Lower leg skin (tissue), 4 donors: ENCODE data around the gene AGPAT4. TPM values are rescaled to one million over a fixed set of nuclear protein-coding genes. Genes with fewer than 3 reads are reported as not detected.

Source experiments
- DNase-seq, 2 donors: peaks; one replicate each; pipeline ENCODE4 v3.0.0-alpha.2; 2019; ENCODE audit warnings: low spot score in 2 of 2
- H3K4me3 ChIP-seq: fragments of 200-600 bp; sonication (generic); 2 replicates; pipeline ENCODE4 v1.5.1; 2017; ENCODE audit warnings: mild to moderate bottlenecking, low read depth; ENCODE audit not compliant: poor library complexity, severe bottlenecking
- POLR2A ChIP-seq, 2 donors: fragments of 450-650 bp; IDR thresholded peaks; one replicate each; pipeline ENCODE4 v1.6.1; 2016 to 2017; ENCODE audit warnings: antibody characterized with exemption in 2 of 2, mild to moderate bottlenecking in 1 of 2, moderate library complexity in 1 of 2
- WGBS, 2 donors: methylation state at CpG; one replicate each; pipeline ENCODE4 v1.1.5; 2018; 5-methylcytosine and 5-hydroxymethylcytosine counted together
- intact Hi-C: fragments of 100-400 bp; cut with DNase I; formaldehyde crosslinking; loops from one replicate; pipeline ENCODE4 v1.15.0; 2023; ENCODE audit warnings: low total_unique reads
- total RNA-seq, 4 donors: library from RNA; depleted of rRNA; stranded (reverse); fragments of >200 nt; gene quantifications; one replicate each; pipeline ENCODE4 v1.1.0, GENCODE V29; 2016
- TF ChIP-seq, protein P1 (sequence below), 3 donors: fragments of 450-650 bp; IDR thresholded peaks; one replicate each; pipeline ENCODE4 v1.5.1; 2016; ENCODE audit warnings: antibody characterized with exemption in 3 of 3, mild to moderate bottlenecking in 3 of 3, moderate library complexity in 2 of 3

The AGPAT4 gene
- total RNA-seq, 4 donors from 2014 or later = 0.44 to 2.0 (median 1.2) TPM

GRCh38 chr6:161216616-161217205, 57.1 kb downstream of the AGPAT4 start:
- 95 to 96% methylated on average over 20 of the region's 20 CpGs for WGBS, 2 donors
- TF ChIP-seq, protein P1, sequence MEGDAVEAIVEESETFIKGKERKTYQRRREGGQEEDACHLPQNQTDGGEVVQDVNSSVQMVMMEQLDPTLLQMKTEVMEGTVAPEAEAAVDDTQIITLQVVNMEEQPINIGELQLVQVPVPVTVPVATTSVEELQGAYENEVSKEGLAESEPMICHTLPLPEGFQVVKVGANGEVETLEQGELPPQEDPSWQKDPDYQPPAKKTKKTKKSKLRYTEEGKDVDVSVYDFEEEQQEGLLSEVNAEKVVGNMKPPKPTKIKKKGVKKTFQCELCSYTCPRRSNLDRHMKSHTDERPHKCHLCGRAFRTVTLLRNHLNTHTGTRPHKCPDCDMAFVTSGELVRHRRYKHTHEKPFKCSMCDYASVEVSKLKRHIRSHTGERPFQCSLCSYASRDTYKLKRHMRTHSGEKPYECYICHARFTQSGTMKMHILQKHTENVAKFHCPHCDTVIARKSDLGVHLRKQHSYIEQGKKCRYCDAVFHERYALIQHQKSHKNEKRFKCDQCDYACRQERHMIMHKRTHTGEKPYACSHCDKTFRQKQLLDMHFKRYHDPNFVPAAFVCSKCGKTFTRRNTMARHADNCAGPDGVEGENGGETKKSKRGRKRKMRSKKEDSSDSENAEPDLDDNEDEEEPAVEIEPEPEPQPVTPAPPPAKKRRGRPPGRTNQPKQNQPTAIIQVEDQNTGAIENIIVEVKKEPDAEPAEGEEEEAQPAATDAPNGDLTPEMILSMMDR (IDR thresholded peaks at IDR 0.05) = no peak
- TF ChIP-seq POLR2A (IDR thresholded peaks at IDR 0.05) = no peak
- H3K4me3 ChIP-seq = no peak overlapping the region
- intact Hi-C loops = no loop called here
- DNase-seq = no peak

DNA sequence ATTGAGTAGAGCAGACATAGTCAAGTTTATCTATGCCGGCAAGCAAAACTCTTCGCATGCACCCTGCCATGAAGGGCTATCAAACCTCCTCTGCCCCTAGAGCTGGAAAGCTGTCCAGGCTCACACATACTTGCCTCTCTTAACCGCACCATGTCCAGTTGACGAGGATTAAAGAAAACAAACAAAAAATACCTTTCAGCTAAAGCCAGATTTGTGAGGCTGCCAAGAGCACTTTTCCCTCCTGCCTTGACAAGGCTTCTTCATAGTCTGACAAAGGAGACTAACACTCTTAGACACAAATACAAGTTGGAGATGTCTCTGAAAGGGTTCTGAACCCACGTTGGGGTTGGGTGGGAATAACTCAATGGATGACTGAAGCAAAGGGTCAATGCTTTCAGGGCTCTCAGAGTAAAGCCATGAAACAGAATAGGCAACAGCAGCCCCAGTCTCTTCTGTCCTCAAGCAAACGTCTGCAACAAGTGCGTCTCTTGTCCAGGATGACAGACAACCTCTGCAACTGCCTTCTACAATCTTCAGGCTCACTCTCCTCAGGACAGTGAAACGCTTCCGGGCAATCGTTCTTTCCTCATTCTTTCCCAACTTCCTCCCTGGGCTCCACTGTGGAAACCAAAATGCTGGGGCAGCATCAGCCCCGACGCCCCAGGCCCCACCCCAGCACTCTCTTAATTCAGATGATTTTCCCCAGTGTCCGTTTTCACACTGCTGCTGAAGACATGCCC, 57.8 kb downstream of the AGPAT4 start:
- no peak for DNase-seq
- 90 to 92% methylated on average over 13 of the region's 13 CpGs for WGBS, 2 donors
- intact Hi-C loops = no loop called here
- no peak overlapping the region for H3K4me3 ChIP-seq
- TF ChIP-seq POLR2A (IDR thresholded peaks at IDR 0.05) = no peak
- TF ChIP-seq, protein P1 (IDR thresholded peaks at IDR 0.05) = no peak

- no peak for DNase-seq
- TF ChIP-seq POLR2A (IDR thresholded peaks at IDR 0.05) = no peak
- TF ChIP-seq, protein P1 (IDR thresholded peaks at IDR 0.05) = no peak
- intact Hi-C loops = no loop called here
- H3K4me3 ChIP-seq = no peak overlapping the region
- WGBS, 2 donors = 72 to 95% methylated on average over 4 of the region's 4 CpGs
Measured at GRCh38 chr6:161215193-161215592, 58.7 kb downstream of the AGPAT4 start.

GRCh38 chr6:161214722-161215121, 59.1 kb downstream of the AGPAT4 start:
- intact Hi-C loops = no loop called here
- no peak for DNase-seq
- H3K4me3 ChIP-seq = no peak overlapping the region
- WGBS, 2 donors = 95 to 97% methylated on average over 5 of the region's 5 CpGs
- TF ChIP-seq, protein P1 (IDR thresholded peaks at IDR 0.05) = no peak
- no peak for TF ChIP-seq POLR2A (IDR thresholded peaks at IDR 0.05)

GRCh38 chr6:161212902-161213301, 61.0 kb downstream of the AGPAT4 start:
- DNase-seq = no peak
- 74 to 77% methylated on average over 1 of the region's 1 CpG for WGBS, 2 donors
- H3K4me3 ChIP-seq = no peak overlapping the region
- TF ChIP-seq, protein P1 (IDR thresholded peaks at IDR 0.05) = no peak
- TF ChIP-seq POLR2A (IDR thresholded peaks at IDR 0.05) = no peak
- intact Hi-C loops = no loop called here
